ENCODE measurements around the gene IGFL1.
"Not testable (repeated sequence)": the region's sequence is repeated elsewhere in the genome, so short reads cannot be mapped to it uniquely, and the experiment has no call there.

IGFL1 gene

DNA sequence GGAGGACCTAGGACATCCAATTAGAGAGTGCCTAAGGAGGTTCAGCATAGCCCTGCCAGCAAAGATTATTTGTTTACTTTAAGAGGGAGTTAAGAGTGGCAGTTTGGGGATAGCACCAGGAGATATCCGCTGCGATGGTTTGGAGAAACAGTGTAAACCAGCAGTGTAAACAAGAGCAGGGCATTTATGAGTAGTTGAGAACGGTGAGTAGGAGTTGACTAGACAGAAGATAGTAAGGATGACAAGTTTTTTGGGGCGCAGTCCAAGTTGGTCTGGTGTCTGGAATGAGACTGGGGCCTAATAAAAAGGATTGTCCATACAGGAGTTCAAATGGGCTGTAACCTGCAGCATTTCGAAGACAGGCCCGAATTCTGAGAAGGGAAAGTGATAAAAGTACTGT lies 44.4 kb downstream of the IGFL1 start:
- not testable (repeated sequence) for DNase-seq

GRCh38 chr19:46279177-46279576 lies 49.6 kb downstream of the IGFL1 start:
- no peak for DNase-seq
